Tibial artery (tissue), 4 donors: Measurements from ENCODE around the gene ALOX5.

ENCODE experiments used
- DNase-seq, 2 donors: peaks; one replicate each; pipeline ENCODE4 v3.0.0-alpha.2; 2019
- H3K27ac ChIP-seq, 2 donors: fragments of 200-600 bp; sonication (generic) in 1 of 2; 1 replicate in 1 of 2; 2 replicates in 1 of 2; pipeline ENCODE4 v1.5.1; 2018 to 2019; ENCODE audit warnings: mild to moderate bottlenecking in 1 of 2
- H3K27me3 ChIP-seq, 2 donors: fragments of 200-600 bp; sonication (generic) in 1 of 2; one replicate each; pipeline versions ENCODE4 v1.5.1 to v1.6.0; 2016 to 2019
- H3K36me3 ChIP-seq, 3 donors: fragments of 200-600 bp; sonication (generic) in 2 of 3; one replicate each; pipeline ENCODE4 v1.5.1; 2016 to 2019; ENCODE audit warnings: mild to moderate bottlenecking in 2 of 3
- H3K4me1 ChIP-seq, 4 donors: fragments of 200-600 bp; sonication (generic) in 2 of 4; 1 replicate in 3 of 4; 2 replicates in 1 of 4; pipeline ENCODE4 v1.5.1; 2016 to 2019
- H3K4me3 ChIP-seq, 2 donors: fragments of 200-600 bp; sonication (generic) in 1 of 2; 1 replicate in 1 of 2; 2 replicates in 1 of 2; pipeline ENCODE4 v1.5.1; 2018 to 2019; ENCODE audit warnings: mild to moderate bottlenecking in 2 of 2
- H3K9me3 ChIP-seq, 3 donors: fragments of 200-600 bp; sonication (generic) in 1 of 3; one replicate each; pipeline ENCODE4 v1.5.1; 2016 to 2019
- intact Hi-C: fragments of 100-400 bp; cut with DNase I; formaldehyde crosslinking; loops from one replicate; pipeline ENCODE4 v1.15.0; 2023; ENCODE audit warnings: low total_unique reads
- TF ChIP-seq, protein P1 (sequence below), 2 experiments: fragments of 200-600 bp in 1 of 2; fragments of 450-650 bp in 1 of 2; IDR thresholded peaks; one replicate each; pipeline ENCODE4 v1.5.1; 2017 to 2019; ENCODE audit warnings: antibody characterized with exemption in 2 of 2, mild to moderate bottlenecking in 1 of 2, moderate library complexity in 1 of 2

The ALOX5 gene

GRCh38 chr10:45463244-45464116 is 89.5 kb downstream of the ALOX5 start:
- TF ChIP-seq, protein P1, sequence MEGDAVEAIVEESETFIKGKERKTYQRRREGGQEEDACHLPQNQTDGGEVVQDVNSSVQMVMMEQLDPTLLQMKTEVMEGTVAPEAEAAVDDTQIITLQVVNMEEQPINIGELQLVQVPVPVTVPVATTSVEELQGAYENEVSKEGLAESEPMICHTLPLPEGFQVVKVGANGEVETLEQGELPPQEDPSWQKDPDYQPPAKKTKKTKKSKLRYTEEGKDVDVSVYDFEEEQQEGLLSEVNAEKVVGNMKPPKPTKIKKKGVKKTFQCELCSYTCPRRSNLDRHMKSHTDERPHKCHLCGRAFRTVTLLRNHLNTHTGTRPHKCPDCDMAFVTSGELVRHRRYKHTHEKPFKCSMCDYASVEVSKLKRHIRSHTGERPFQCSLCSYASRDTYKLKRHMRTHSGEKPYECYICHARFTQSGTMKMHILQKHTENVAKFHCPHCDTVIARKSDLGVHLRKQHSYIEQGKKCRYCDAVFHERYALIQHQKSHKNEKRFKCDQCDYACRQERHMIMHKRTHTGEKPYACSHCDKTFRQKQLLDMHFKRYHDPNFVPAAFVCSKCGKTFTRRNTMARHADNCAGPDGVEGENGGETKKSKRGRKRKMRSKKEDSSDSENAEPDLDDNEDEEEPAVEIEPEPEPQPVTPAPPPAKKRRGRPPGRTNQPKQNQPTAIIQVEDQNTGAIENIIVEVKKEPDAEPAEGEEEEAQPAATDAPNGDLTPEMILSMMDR (IDR thresholded peaks at IDR 0.05), result no peak
- DNase-seq, result no peak
- intact Hi-C loops, result loop anchor here (10.0 kb wide), 1 partner anchor 131 kb away; no protein-coding TSS in a partner anchor
- Histone ChIP-seq H3K4me1 (peaks cover 0 to 8% (median 0%) of the 10 kb centered on the region in 4 donors), H3K4me3 (no peak overlapping the region), H3K9me3 (no peaks in the 10 kb centered on the region), H3K36me3 (peaks cover 15 to 53% (median 27%) of the 10 kb centered on the region in 3 donors), H3K27me3 (no peaks in the 10 kb centered on the region), H3K27ac (no peak overlapping the region)

GRCh38 chr10:45464958-45465567 is 91.0 kb downstream of the ALOX5 start:
- Histone ChIP-seq H3K4me3 (no peak overlapping the region), H3K27ac (no peak overlapping the region), H3K27me3 (no peaks in the 10 kb centered on the region), H3K36me3 (peaks cover 6 to 37% (median 16%) of the 10 kb centered on the region in 3 donors), H3K9me3 (no peaks in the 10 kb centered on the region), H3K4me1 (peaks cover 0 to 8% (median under 1%) of the 10 kb centered on the region in 4 donors)
- TF ChIP-seq, protein P1 (IDR thresholded peaks at IDR 0.05), result peak; percentile 66 to 82
- intact Hi-C loops, result loop anchor here (10.0 kb wide), 1 partner anchor 130 kb away; no protein-coding TSS in a partner anchor
- DNase-seq, result peak; percentile 54 to 79

DNA sequence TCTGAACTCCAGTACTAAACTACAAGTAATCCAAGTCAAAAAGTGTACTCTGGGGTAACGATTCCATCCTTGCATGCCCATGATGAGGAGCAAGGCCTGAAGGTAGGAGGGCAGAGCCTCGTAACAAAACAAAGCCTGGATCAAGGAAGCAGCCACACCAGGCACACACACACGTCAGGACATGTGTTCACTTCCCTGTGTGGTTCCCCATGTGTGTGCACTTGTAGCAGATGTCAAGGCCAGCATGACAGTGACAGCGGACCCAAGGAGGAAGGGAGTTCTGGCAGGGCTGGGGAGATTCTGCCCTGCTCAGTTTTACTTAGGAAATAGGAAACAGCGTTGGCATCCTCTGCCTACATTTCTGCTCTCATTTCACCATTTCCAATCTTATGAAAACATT is 92.8 kb downstream of the ALOX5 start:
- TF ChIP-seq, protein P1 (IDR thresholded peaks at IDR 0.05), result no peak
- H3K4me3 ChIP-seq, result no peak overlapping the region
- no peaks in the 10 kb centered on the region for H3K27me3 ChIP-seq
- no peak overlapping the region for H3K27ac ChIP-seq
- H3K36me3 ChIP-seq, result peaks cover 0 to 20% (median 6%) of the 10 kb centered on the region in 3 donors
- intact Hi-C loops, result loop anchor here (10.0 kb wide), 1 partner anchor 128 kb away; no protein-coding TSS in a partner anchor
- DNase-seq, result peak in 1 of 2 donors; percentile 56
- no peaks in the 10 kb centered on the region for H3K9me3 ChIP-seq
- H3K4me1 ChIP-seq, result peaks cover 0 to 17% (median 7%) of the 10 kb centered on the region in 4 donors

DNA sequence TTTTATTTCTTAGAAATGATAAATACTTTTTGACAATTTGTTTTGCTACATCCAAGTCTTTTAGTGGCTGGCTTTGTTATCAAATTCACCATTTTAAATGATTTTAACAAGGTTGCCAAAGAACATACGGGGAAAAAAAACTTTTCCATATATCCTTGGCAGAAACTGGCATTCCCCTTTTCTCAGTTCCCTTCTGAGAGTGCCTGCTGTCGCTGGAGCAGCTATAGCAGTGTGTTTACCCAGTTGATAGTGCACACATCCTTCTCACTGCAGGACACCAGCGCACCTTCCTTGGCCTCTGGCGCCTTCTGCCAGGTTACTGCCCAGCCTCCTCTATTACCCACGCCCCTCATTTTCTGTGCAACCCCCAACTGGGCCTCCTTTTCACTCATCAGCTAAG is 94.1 kb downstream of the ALOX5 start:
- DNase-seq, result no peak
- H3K4me3 ChIP-seq, result no peak overlapping the region
- H3K9me3 ChIP-seq, result no peaks in the 10 kb centered on the region
- TF ChIP-seq, protein P1 (IDR thresholded peaks at IDR 0.05), result no peak
- peaks cover 0 to 12% (median 0%) of the 10 kb centered on the region in 3 donors for H3K36me3 ChIP-seq
- H3K27ac ChIP-seq, result no peak overlapping the region
- H3K27me3 ChIP-seq, result no peaks in the 10 kb centered on the region
- peaks cover 0 to 17% (median 9%) of the 10 kb centered on the region in 4 donors for H3K4me1 ChIP-seq
- intact Hi-C loops, result loop anchor here (10.0 kb wide), 1 partner anchor 127 kb away; no protein-coding TSS in a partner anchor

DNA sequence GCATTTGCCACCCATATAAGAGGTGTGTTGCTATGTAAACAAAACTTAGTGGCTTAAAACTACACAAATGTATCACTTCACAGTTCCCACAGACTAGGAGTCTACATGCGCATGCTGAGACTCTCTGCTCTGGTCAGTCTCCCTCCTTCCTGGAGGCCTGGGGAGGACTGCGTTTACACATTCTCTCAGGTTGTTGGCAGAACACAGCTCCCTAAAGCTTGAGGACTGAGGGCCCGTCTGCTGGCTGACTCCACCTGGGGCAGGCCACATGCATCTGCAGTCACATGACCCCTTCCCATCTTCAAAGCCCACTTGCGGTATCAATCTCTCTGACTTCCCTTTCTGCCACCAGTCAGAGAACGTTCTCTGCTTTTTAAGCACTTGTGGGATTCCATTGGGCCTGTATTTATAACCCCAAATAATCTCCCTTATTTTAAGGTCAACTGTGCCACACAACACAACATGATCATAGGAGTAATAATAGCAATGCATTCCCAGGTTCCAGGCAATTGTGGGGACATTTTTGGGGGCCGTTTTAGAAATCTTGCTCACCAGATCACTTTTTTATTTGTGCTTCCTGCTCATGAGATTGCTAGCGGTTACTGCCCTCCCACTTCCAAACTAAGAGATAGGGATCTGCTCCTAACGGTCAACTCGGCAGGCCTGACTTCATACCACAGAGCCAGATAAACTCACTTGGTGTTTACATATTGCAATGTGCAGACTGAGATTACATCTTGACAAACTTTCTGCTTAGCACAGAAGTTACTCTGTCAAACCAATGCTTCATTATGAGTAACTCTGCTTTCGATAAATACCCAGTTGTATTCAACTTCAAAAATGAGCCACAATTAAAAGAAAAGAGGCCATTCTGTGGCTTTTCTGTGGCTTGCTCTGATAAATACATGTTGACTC is 96.3 kb downstream of the ALOX5 start:
- intact Hi-C loops, result no loop called here
- no peaks in the 10 kb centered on the region for H3K36me3 ChIP-seq
- TF ChIP-seq, protein P1 (IDR thresholded peaks at IDR 0.05), result no peak
- DNase-seq, result no peak
- no peak overlapping the region for H3K27ac ChIP-seq
- no peak overlapping the region for H3K4me3 ChIP-seq
- H3K4me1 ChIP-seq, result peaks cover 0 to 17% (median 6%) of the 10 kb centered on the region in 4 donors
- H3K9me3 ChIP-seq, result no peaks in the 10 kb centered on the region
- no peaks in the 10 kb centered on the region for H3K27me3 ChIP-seq
